ENCODE measurements around the gene TCTN2. TPM values are rescaled to one million over a fixed set of nuclear protein-coding genes. Genes with fewer than 3 reads are reported as not detected.

TCTN2 gene
- total RNA-seq, 1 donor from 2014 or later, result 3.3 TPM

Other genes starting within 250 kb of the TCTN2 start
- 2.0 TPM for gene RILPL2, start 234.4 kb upstream of the TCTN2 start, total RNA-seq
- 23.0 TPM for gene SNRNP35, start 213.0 kb upstream of the TCTN2 start, total RNA-seq
- gene RILPL1, start 137.4 kb upstream of the TCTN2 start, total RNA-seq, result 94.3 TPM
- 163 TPM for gene TMED2, start 86.6 kb upstream of the TCTN2 start, total RNA-seq
- gene DDX55, start 69.0 kb upstream of the TCTN2 start, total RNA-seq, result 4.9 TPM
- gene EIF2B1, start 37.4 kb upstream of the TCTN2 start, total RNA-seq, result 33.1 TPM
- 13.3 TPM for gene GTF2H3, start 37.3 kb upstream of the TCTN2 start, total RNA-seq
- gene ATP6V0A2, start 41.2 kb downstream of the TCTN2 start, total RNA-seq, result 9.8 TPM
- gene DNAH10, start 91.2 kb downstream of the TCTN2 start, total RNA-seq, result 0.22 TPM